Measurements from ENCODE around the gene MIDN. TPM values are rescaled to one million over a fixed set of nuclear protein-coding genes. Genes with fewer than 3 reads are reported as not detected.
"Not testable (repeated sequence)": the region's sequence is repeated elsewhere in the genome, so short reads cannot be mapped to it uniquely, and the experiment has no call there.

The MIDN gene
- total RNA-seq, 1 donor from 2014 or later = 66.0 TPM

DNA sequence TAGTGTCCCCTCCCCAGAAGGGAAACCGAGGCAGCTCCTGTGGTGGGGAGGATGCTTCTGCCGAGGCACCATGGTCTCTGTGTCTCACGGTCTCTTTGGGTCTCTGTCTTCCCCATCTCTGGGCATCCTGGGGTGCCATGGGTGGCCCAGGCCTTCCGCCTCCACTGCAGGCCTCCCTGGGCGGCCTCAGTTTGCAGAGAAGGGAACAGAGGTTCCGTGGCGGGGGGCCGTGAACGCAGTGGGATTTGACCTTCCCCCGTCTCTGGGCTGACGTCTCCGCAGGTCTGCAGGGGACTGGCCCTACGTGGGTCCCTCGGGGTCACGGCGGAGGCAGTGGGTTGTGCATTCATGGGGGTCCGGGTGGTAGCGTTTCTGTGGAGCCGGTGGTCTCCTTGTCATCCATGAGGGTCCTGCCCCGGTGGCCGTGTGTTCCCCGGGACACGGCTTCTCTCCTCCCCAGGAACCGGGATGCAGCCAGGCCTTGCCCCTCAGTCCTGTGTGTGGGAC lies 41.9 kb downstream of the MIDN start:
- intact Hi-C loops (cut with micrococcal nuclease) = no loop called here

DNA sequence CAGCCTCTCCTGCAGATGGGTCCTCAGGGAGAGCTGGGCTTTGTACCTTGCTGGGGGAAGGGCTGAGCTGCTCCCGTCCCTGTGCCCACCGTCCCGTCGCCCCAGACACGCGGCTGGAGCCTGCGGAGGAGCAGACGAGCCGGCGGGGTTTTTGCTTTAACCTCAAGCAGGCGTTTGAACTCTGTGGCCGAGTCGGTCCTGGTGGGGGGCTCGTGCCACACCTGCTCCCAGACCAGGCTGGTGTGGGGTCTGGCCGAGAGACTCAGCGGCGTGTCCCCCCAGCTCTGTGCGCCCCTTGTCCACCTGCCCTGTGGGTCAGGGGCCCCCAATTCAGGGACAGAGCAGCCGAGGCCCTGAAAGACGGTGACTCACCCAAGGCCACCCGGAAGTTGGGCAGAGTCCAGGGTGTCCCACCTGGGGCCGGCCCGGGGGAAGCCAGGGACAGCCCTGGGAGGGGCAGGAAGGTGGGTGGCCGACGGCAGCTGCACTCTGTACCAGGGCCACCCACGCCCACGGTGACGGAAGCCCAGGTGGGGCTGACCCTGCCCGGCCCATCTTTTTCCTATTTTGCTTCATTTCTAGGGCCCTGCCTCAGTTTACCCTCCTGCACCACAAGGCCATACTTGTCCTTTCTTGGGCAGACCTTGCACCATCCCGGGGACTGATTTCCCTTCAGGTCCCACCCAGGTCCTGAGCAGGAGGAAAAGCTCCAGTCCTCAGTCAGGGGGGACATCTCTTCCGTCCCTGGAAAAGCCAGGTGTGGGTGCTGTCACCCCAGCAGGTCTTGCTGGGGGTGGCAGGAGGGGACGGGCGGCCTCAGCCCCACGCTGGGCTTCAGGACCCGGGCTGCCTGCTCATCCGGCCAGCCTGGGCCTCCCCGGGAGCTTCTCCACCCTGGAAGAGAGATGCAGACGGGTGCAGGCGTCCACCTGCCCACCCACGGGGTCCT lies 42.6 kb downstream of the MIDN start:
- intact Hi-C loops (cut with micrococcal nuclease) = no loop called here

DNA sequence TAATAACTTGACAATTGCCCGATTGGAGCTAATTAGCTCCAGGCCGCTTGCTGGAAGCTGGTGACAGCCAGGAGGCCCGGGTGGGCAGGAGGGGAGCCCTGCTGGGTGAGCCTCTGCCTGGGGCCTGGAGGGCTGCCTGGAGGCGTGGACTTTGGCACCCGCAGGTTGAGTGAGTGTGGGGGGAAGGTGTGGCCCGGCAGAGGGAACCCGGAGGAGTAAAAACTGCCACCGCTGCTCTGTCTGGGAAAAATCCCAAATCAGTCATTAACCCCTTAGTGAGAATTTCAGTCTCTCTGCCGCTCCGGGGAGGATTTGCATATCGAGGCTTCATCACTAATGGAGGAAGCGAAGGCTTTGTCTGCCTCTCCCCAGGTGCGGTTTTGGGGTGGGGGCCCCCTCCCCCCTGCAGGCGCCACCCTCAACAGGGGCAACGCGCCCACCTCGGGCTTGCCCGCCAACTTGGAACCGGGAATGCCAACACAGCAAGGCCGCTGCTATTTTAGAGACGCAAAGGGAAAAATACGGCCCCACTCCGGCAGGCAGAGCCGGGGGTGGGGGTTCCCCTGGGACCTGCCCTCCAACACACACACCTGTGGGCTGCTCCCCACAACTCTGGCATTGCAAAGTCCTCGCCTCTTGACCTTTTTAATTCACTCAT lies 43.5 kb downstream of the MIDN start:
- intact Hi-C loops (cut with micrococcal nuclease) = no loop called here

DNA sequence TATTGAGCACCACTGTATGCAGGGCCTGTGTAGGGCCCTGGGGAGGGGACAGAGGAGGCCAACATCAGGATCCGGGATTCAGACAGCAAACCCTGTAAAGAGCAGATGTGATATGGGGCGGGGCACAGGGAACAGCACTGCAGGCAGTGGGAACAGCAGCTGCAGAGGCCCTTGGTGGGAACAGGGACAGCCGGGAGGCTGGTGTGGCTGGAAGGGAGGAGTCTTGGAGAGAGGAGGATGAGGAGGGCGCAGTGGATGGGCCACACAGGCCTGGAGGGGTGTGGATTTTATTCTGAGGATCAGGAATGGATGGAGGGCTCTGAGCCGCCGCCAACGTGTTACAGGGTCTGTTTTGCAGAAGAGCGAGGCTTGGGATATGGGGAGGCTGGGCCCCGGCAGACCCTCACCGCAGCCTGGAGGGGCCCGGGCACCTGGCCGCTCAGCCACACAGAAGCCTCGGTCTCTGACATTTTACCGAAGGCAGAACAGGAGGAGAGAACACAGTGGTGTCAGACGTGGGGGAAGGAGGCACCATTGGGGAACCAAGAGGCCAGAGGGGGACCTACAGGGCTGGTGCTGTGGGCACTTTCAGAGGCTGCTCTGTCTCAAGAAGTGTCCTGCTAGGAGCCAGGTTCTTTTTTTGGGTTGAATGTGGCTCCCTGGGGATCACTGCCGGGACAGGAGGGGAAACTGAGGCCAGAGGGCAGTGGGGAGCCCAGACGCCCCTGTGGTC lies 44.2 kb downstream of the MIDN start:
- intact Hi-C loops (cut with micrococcal nuclease) = no loop called here

DNA sequence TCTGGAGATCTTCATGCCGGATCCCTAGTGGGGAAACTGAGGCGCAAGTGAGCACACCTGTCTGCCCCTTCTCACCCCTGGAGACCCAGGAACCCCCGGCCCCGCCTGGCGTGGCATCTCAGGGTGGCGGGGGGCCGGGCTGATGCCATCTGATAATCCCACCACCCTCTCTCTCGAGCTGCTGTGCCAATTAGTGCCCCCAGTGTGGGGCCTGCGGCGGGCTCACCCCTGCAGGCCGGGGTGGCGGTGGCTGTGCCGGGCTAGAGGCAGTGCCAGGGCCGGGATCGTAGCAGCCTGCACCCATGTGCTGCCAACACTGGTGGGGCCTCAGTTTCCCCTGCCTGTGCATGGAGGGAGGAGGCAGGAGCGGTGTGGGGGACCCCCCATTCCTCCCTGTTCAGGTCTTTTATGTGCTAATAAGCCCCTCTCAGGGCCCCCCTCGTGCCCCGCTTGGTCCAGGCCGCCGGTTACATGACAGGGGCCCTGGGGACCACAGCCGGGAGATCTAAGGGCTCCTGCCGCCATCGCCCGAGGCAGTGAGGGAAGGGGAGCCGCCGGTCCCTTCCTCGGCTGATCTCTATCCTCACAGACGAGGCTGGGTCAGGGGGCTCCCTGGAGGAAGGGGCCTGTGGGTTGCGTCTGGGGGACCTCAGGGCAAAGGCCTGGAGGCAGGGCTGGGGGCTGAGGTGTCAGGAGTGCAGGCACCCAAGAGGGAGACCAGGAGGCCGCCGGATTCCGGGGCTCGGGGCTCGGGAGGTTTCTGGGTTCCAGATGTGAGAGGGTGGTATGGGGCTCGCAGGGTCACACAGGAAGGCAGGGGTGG lies 45.6 kb downstream of the MIDN start:
- intact Hi-C loops (cut with micrococcal nuclease) = no loop called here

DNA sequence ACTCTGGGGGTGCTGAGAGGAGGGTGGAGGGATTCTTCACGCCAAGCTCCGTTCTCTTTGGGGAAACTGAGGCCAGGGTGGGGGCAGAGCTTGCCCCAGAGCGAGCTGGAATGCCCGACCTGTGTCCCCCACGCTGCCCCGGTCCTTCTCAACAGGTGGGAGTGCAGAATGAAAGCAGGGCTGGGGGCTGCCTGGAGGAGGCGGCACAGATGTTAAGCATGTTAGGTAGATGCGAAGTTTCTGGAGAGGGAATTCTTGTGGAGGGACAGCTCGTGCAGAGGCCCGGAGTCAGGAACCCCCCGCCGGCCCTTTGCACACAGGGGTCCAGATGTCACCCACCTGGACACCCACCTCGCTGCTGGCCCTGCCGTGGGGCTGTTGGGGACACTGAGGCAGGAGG lies 46.3 kb downstream of the MIDN start:
- intact Hi-C loops (cut with micrococcal nuclease) = no loop called here

DNA sequence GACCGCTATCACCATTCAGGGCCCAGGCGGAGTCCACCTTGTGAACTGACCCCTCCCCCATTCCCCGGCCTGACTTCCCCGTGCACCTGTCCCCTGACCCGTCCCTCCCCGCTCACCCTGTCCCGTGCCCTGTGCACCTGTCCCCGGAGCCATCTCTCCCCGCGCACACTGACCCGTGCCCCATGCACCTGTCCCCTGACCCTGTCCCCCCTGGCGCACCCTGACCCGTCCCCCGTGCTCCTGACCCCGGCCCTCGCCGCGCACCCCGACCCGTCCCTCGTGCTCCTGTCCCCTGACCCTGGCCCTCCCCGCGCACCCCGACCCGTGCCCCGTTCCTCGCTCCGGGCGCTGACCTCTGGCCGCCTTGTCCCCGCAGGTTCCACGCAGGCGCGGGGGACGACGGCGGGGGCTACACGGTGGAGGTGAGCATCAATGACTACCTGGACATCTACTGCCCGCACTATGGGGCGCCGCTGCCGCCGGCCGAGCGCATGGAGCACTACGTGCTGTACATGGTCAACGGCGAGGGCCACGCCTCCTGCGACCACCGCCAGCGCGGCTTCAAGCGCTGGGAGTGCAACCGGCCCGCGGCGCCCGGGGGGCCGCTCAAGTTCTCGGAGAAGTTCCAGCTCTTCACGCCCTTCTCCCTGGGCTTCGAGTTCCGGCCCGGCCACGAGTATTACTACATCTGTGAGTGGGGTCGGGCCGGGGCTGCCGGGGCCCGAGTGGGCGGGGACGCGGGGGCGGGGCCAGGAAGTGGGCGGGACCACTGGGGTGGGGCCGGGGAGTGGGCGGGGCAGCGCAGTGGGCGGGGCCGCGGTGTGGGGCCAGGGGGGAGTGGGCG lies 47.0 kb downstream of the MIDN start:
- intact Hi-C loops (cut with micrococcal nuclease) = no loop called here

DNA sequence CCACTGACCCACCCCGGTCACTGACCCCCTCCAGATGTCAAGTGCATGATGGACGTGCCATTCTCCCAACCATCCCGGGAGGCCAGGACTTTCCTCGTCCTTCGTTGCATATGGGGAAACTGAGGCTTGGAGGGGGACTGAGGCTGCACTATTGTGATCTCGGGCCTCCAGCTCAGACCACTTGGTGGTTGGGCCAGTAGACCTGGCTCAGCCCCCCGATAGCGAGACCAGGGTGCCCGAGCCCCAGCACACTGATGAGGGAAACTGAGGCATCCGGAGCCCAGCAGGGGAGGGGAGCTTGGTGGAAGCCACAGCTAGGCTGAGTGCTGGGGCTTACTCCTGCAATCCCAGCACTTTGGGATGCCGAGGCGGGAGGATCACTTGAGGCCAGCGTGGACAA lies 47.7 kb downstream of the MIDN start:
- intact Hi-C loops (cut with micrococcal nuclease) = no loop called here

DNA sequence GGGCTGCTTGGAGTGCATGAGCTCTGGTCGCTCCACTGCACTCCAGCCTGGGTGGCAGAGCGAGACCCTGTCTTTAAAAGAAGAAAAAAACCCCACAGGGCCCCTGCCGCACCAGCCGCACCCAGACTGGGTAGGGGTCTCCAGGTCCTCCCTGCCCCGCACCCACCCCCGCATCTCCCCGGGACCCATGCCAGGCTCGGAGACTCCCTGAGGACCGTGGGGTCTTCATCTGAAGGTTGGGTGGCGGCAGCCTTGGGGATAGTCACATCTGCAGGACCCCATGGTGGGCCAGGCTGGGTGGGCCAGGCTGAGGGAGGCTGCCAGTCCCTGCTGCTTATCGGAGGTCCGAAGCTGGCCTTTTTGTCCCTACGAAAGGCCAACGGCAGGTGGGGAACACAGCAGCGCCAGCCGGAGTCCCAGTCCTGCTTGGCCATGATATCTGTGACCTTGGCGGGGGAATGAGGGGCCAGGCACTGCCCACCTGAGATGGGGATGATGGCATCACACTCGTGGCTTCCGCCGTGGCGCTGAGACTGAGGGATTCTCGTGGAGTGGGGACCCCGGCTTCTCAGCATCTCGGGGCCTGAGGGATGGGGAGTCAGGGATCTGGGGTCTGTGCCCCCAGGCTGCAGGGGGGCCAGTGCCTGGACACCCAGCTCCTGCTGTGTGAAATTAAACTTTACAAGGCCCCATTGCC lies 48.3 kb downstream of the MIDN start:
- intact Hi-C loops (cut with micrococcal nuclease) = no loop called here

DNA sequence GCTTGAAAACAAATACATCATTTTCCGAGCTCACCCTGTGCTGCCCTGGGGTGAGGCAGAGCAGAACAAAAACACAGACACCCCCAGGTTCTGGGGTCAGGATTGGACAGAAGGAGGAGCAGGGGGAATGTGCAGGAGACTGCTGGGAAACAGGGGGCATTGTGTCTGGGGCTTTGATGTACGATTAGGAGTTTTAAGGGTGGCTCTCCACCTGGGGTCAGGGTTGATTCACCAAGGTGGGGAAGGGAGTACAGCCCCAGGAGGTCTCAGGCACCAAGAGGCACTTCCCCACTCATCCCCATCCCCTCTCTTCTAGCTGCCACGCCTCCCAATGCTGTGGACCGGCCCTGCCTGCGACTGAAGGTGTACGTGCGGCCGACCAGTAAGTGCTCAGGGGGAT lies 49.9 kb downstream of the MIDN start:
- intact Hi-C loops (cut with micrococcal nuclease) = no loop called here

DNA sequence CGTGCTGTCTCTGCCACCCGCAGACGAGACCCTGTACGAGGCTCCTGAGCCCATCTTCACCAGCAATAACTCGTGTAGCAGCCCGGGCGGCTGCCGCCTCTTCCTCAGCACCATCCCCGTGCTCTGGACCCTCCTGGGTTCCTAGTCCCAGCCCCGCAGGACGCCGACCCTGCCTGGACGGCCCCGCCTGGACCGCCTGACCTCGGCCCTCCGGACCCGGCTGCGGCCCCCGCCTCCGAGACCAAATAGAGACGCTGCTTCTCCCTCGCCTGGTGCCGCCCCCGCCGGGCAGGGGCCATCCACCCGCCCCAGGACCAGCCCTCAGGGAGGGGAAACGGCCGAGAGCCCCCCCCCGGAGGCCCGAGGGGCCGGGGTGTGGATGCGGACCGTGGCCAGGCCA lies 51.4 kb downstream of the MIDN start:
- intact Hi-C loops (cut with micrococcal nuclease) = no loop called here

DNA sequence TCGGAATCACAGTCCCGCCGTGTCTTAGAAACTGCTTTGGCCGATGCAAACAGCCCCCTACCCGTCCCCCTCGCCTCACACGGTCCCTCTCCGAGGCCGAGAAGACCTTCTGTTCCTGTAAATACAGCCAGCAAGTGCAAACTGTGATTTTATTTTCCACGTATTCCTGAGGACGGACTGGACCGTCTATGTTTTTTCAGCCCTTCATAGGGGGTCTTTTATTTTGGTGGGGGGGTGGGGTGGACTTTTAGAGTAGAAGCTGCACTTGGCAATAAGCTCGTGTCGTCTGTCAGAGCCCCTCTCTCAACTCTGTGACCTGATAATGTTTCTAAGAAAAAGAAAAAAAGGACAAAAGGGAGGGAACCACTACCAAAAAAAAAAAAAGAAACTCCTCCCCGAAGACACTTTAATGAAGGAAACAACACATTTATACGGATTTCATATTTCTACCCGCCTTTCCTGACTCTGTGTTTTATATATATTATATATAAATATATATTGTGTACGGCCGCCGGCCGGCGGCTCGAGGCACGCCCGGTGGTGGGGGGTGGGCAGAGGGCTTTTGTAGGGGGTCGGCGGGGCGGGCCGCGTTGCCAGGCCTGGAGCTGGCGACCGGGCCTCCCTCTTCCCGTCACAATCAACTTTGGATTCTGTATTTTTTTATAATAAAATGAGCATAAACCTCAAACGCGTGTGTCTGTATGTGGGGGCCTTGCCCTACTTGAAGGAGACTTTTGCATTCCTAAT lies 52.5 kb downstream of the MIDN start:
- intact Hi-C loops (cut with micrococcal nuclease) = no loop called here

DNA sequence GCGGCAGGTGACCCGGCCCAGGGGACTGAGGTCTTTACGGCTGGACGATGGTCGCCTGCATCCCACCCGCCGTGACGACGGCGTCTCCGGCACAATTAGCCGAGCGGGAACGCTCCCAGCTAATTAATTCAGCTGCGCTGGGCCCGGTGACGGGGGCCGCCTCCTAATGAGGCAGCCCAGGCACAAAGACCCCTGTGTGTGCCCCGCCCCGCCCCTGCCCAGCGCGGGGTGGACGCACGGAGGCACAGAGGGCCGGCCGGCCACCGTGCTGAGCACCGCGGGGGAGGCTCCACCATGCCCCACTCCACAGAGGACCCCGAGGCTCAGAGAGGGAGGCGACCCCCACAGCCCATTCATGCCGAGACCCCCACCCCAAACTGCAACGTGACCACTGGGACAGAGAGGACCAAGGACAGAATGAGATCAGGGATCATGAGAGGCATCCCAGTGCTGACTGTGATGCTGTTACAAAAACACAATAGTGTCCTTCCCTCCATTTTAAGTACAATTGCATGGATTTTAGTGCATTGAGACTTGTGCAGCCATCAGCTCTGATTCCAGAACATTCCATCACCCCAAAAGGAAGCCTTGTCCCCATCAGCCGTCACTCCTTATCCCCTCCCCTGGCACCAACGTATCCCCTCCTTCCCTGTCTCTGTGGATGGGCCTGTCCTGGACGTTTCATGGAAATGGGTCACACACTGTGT lies 54.3 kb downstream of the MIDN start:
- intact Hi-C loops (cut with micrococcal nuclease) = no loop called here

DNA sequence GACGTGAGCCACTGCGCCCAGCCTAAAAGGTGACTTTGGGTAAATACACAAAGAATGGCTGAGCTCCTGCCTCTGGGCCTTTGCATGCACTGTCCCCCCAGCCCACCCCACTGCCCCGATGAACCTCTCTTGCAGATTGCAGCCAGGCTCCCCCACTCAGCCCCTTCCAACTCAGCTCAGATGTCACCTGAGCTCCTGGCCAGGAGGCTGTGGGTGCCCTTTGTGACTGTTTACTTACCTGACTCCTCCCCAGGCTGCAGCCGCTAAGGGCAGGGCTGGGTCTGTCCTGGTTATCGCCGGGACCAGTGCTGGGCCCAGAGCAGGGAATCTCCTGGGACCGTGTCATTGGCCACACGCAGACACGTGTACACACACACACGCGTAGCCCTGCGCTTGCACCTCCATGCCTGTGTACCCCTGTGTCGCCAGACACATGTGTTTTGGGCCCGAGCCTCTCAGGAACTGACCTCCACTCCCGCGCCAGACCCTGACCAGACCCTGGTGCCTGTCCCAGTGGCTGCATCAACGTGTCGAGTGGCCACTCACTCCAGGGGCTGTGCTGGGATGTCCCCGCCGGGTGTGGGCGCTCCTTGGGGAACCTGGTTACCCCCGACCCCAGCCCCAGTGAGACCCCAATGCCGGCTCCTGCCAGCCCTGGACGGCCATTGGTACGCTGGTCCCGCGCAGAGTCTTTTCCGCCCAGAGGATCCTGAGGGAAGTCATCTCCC lies 56.0 kb downstream of the MIDN start:
- intact Hi-C loops (cut with micrococcal nuclease) = no loop called here

DNA sequence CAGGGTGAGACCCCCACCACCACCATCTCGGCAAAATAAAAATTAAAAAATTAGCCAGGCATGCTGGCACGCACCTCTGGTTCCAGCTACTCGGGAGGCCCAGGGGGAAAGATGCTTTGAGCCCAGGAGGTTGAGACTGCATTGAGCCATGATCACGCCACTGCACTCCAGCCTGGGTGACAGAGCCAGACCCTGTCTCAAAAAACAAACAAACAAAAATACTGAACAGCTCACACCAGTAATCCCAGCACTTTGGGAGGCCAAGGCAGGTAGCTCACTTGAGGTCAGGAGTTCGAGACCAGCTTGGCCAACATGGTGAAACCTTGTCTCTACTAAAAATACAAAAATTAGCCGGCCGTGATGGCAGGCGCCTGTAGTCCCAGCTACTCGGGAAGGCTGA lies 57.0 kb downstream of the MIDN start:
- intact Hi-C loops (cut with micrococcal nuclease) = not testable (repeated sequence)

DNA sequence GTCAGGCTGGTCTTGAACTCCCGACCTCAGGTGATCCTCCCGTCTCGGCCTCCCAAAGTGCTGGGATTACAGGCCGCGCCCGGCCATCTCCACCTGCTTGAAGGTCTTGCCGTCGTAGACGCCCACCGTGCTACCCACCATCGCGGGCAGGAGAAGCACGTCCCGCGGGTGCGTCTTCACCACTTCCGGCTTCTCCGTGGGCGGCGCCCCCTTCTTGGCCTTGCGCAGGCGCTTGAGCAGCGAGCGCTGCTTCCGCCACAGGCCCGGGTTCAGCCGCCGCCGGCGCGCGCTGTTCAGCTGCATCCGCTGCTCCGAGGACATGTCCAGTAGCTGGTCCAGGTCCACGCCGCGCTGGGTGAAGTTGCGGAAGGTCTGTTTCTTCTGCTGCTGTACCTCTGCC lies 58.9 kb downstream of the MIDN start:
- intact Hi-C loops (cut with micrococcal nuclease) = no loop called here

DNA sequence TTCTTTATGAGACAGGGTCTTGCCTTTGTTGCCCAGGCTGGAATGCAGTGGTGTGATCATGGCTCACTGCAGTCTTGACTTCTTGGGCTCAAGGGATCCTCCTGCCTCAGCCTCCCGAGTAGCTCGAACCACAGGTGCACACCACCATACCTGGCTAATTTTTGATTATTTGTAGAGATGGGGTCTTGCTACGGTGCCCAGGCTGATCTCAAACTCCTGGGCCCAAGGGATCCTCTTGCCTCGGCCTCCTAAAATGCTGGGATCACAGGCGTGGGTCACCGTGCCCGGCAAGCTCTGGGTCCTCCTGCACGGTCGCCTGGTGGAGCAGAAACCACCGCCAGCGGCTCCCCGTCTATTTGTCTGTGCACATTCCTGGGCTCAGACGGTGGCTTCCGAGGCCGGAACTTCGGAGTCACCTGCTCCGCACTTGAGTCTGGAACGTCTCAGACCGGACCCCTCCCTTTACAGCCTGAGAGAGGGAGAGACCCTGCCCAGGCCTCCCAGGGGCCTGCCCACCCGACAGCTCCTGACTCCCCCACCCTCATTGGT lies 59.4 kb downstream of the MIDN start:
- intact Hi-C loops (cut with micrococcal nuclease) = no loop called here
